H9 (cell line): ENCODE results near the gene CEACAM18. TPM values are rescaled to one million over a fixed set of nuclear protein-coding genes. Genes with fewer than 3 reads are reported as not detected.

ENCODE experiments used
- DNase-seq: peaks from one replicate; pipeline ENCODE4 v3.0.0-alpha.2; 2017
- H2AFZ ChIP-seq: one replicate; pipeline ENCODE4 v1.6.1; 2013; ENCODE audit warnings: mild to moderate bottlenecking, low read length, control low read depth, moderate library complexity
- H2AK5ac ChIP-seq: 2 replicates; pipeline ENCODE4 v1.6.1; 2013; ENCODE audit warnings: low read length, control low read depth, mixed read lengths; ENCODE audit not compliant: insufficient read length
- H2BK120ac ChIP-seq: one replicate; pipeline ENCODE4 v1.6.1; 2013; ENCODE audit warnings: low read depth, mild to moderate bottlenecking, low read length, control low read depth, inconsistent platforms; ENCODE audit not compliant: poor library complexity, severe bottlenecking
- H2BK12ac ChIP-seq: 2 replicates; pipeline ENCODE4 v1.6.1; 2013; ENCODE audit warnings: low read length, control low read depth, mixed read lengths, low read depth; ENCODE audit not compliant: insufficient read length
- H2BK15ac ChIP-seq: 2 replicates; pipeline ENCODE4 v1.6.1; 2013; ENCODE audit warnings: low read depth, low read length, control low read depth
- H2BK20ac ChIP-seq: one replicate; pipeline ENCODE4 v1.6.1; 2013; ENCODE audit warnings: low read depth, mild to moderate bottlenecking, low read length, control low read depth, inconsistent platforms; ENCODE audit not compliant: poor library complexity, severe bottlenecking
- H2BK5ac ChIP-seq: 2 replicates; pipeline ENCODE4 v1.6.1; 2013; ENCODE audit warnings: low read length, control low read depth, mixed read lengths; ENCODE audit not compliant: insufficient read length
- H3K14ac ChIP-seq: 2 replicates; pipeline ENCODE4 v1.6.1; 2013; ENCODE audit warnings: low read length, control low read depth; ENCODE audit not compliant: insufficient read depth
- H3K18ac ChIP-seq: 2 replicates; pipeline ENCODE4 v1.6.1; 2013; ENCODE audit warnings: low read depth, mild to moderate bottlenecking, mixed read lengths, low read length, control low read depth; ENCODE audit not compliant: insufficient read length
- H3K23ac ChIP-seq: 2 replicates; pipeline ENCODE4 v1.6.1; 2013; ENCODE audit warnings: low read length, control low read depth, mixed read lengths, low read depth; ENCODE audit not compliant: insufficient read length
- H3K23me2 ChIP-seq: 2 replicates; pipeline ENCODE4 v1.6.1; 2013; ENCODE audit warnings: low read depth, mild to moderate bottlenecking, mixed read lengths, low read length, control low read depth; ENCODE audit not compliant: insufficient read length, poor library complexity, severe bottlenecking
- H3K27ac ChIP-seq: 2 replicates; pipeline ENCODE4 v1.5.1; 2013; ENCODE audit warnings: low read length, control low read depth, mixed read lengths, low read depth; ENCODE audit not compliant: insufficient read length
- H3K27me3 ChIP-seq: 2 replicates; pipeline ENCODE4 v1.6.1; 2013; ENCODE audit warnings: low read length, control low read depth, inconsistent platforms; ENCODE audit not compliant: insufficient read depth
- H3K4ac ChIP-seq: 2 replicates; pipeline ENCODE4 v1.6.1; 2013; ENCODE audit warnings: low read depth, mild to moderate bottlenecking, control low read depth, inconsistent platforms, low read length, moderate library complexity
- H3K4me1 ChIP-seq: 2 replicates; pipeline ENCODE4 v1.6.1; 2013; ENCODE audit warnings: low read length, control low read depth, inconsistent platforms; ENCODE audit not compliant: insufficient read depth
- H3K4me2 ChIP-seq: 2 replicates; pipeline ENCODE4 v1.6.1; 2013; ENCODE audit warnings: low read length, control low read depth, mixed read lengths; ENCODE audit not compliant: insufficient read length, insufficient read depth
- H3K56ac ChIP-seq: 2 replicates; pipeline ENCODE4 v1.6.1; 2013; ENCODE audit warnings: low read depth, mild to moderate bottlenecking, mixed read lengths, low read length, control low read depth; ENCODE audit not compliant: insufficient read length
- H3K79me1 ChIP-seq: 2 replicates; pipeline ENCODE4 v1.6.1; 2013; ENCODE audit warnings: low read depth, mild to moderate bottlenecking, moderate library complexity, low read length, control low read depth, inconsistent platforms; ENCODE audit not compliant: insufficient read depth, poor library complexity, severe bottlenecking
- H3K79me2 ChIP-seq: 2 replicates; pipeline ENCODE4 v1.6.1; 2013; ENCODE audit warnings: low read length, control low read depth, inconsistent platforms; ENCODE audit not compliant: insufficient read depth
- H3K9ac ChIP-seq: 2 replicates; pipeline ENCODE4 v1.6.1; 2013; ENCODE audit warnings: low read length, control low read depth, mixed read lengths; ENCODE audit not compliant: insufficient read length; ENCODE audit errors: extremely low read depth
- H3K9me3 ChIP-seq: one replicate; pipeline ENCODE4 v1.6.1; 2013; ENCODE audit warnings: low read depth, low read length, inconsistent platforms; ENCODE audit not compliant: control insufficient read depth
- H3T11ph ChIP-seq: one replicate; pipeline ENCODE4 v1.6.1; 2013; ENCODE audit warnings: mild to moderate bottlenecking, low read length, control low read depth, inconsistent platforms
- H4K20me1 ChIP-seq: one replicate; pipeline ENCODE4 v1.6.1; 2013; ENCODE audit not compliant: control insufficient read depth, insufficient read length, insufficient read depth
- H4K5ac ChIP-seq: 2 replicates; pipeline ENCODE4 v1.6.1; 2013; ENCODE audit warnings: low read depth, mild to moderate bottlenecking, mixed read lengths, low read length, control low read depth; ENCODE audit not compliant: insufficient read length
- H4K8ac ChIP-seq: replicated peaks from 2 replicates; pipeline ENCODE4 v1.6.1; 2013; ENCODE audit warnings: low read length, control low read depth, mixed read lengths, low read depth; ENCODE audit not compliant: insufficient read length
- H4K91ac ChIP-seq: 2 replicates; pipeline ENCODE4 v1.6.1; 2013; ENCODE audit warnings: low read depth, mild to moderate bottlenecking, moderate library complexity, mixed read lengths, low read length, control low read depth; ENCODE audit not compliant: insufficient read length
- H3K27ac Mint-ChIP-seq, 3 experiments: 2 replicates in 2 of 3; 3 replicates in 1 of 3; pipeline ENCODE4 v1.8.0; 2020 to 2021; ENCODE audit warnings: mixed read lengths in 3 of 3, mild to moderate bottlenecking in 1 of 3, moderate library complexity in 1 of 3
- H3K27me3 Mint-ChIP-seq: 2 replicates; pipeline ENCODE4 v1.8.0; 2021; ENCODE audit warnings: low read depth, mild to moderate bottlenecking, moderate library complexity, mixed read lengths
- H3K36me3 Mint-ChIP-seq, 3 experiments: 2 replicates in 2 of 3; 3 replicates in 1 of 3; pipeline ENCODE4 v1.8.0; 2020 to 2021; ENCODE audit warnings: low read depth in 3 of 3, mixed read lengths in 3 of 3; ENCODE audit not compliant: insufficient read depth in 1 of 3
- H3K4me1 Mint-ChIP-seq, 2 experiments: 2 replicates each; pipeline ENCODE4 v1.8.0; 2020; ENCODE audit warnings: mixed read lengths in 2 of 2
- H3K4me3 Mint-ChIP-seq, 2 experiments: 2 replicates in 1 of 2; 3 replicates in 1 of 2; pipeline ENCODE4 v1.8.0; 2020 to 2021; ENCODE audit warnings: mild to moderate bottlenecking in 2 of 2, mixed read lengths in 2 of 2, moderate library complexity in 1 of 2
- H3K9me3 Mint-ChIP-seq, 2 experiments: 2 replicates in 1 of 2; 3 replicates in 1 of 2; pipeline ENCODE4 v1.8.0; 2020; ENCODE audit warnings: mild to moderate bottlenecking in 2 of 2, mixed read lengths in 2 of 2, moderate library complexity in 1 of 2
- CTCF ChIP-seq: fragments of 200-600 bp; sonication (generic); conservative IDR thresholded peaks from 3 replicates; pipeline ENCODE4 v1.8.0; 2021; ENCODE audit warnings: antibody characterized with exemption, mild to moderate bottlenecking
- WGBS: extraction: QIAGEN DNeasy Blood & Tissue Kit; methylation state at CpG from one replicate; pipeline ENCODE4 v1.1.7; 2013; ENCODE audit warnings: missing lambda C conversion rate, low lambda C conversion rate, mixed read lengths; ENCODE audit not compliant: insufficient read length; ENCODE audit errors: extremely low coverage; 5-methylcytosine and 5-hydroxymethylcytosine counted together
- total RNA-seq: library from RNA; stranded (reverse); gene quantifications from 2 replicates; pipeline ENCODE4 v1.2.1, GENCODE V29; 2021

Gene CEACAM18
- total RNA-seq, 1 experiment from 2014 or later, result not detected

- Histone ChIP-seq H3K14ac (no peak overlapping the region; the same call in 1 of the 2 replicates), H2BK20ac (no peak overlapping the region), H3K9me3 (no peaks in the 10 kb centered on the region), H2BK12ac (no peak overlapping the region), H4K20me1 (peaks cover 3% of the 10 kb centered on the region), H3K4ac (no peak overlapping the region), H3K18ac (no peak overlapping the region), H2AK5ac (no peak overlapping the region), H4K91ac (no peak overlapping the region), H3K4me1 (no peaks in the 10 kb centered on the region), H2BK15ac (no peak overlapping the region; the same call in 1 of the 2 replicates), H3K27ac (no peak overlapping the region), H3K23ac (no peak overlapping the region), H2AFZ (no peak overlapping the region), H2BK120ac (no peak overlapping the region), H3T11ph (no peak overlapping the region), H3K56ac (no peak overlapping the region), H3K27me3 (no peaks in the 10 kb centered on the region), H4K5ac (no peak overlapping the region), H2BK5ac (no peak overlapping the region), H3K79me2 (no peaks in the 10 kb centered on the region), H3K9ac (no peak overlapping the region), H3K79me1 (no peaks in the 10 kb centered on the region), H3K4me2 (no peak overlapping the region), H4K8ac (no peak overlapping the region), H3K23me2 (no peaks in the 10 kb centered on the region)
- TF ChIP-seq CTCF, result no peak
- Mint-ChIP-seq H3K4me3 (no peak overlapping the region), H3K27ac (no peak overlapping the region), H3K9me3 (peaks cover 29 to 76% of the 10 kb centered on the region in 2 experiments), H3K27me3 (peaks cover 51% of the 10 kb centered on the region), H3K36me3 (peaks cover 0 to 5% (median under 1%) of the 10 kb centered on the region in 3 experiments; a peak in 1 of 7 replicates), H3K4me1 (peaks cover 0 to 2% of the 10 kb centered on the region in 2 experiments; a peak in 1 of 4 replicates)
- DNase-seq, result no peak
- WGBS, result no CpG with 5 or more reads among the region's 13 CpGs
Observed at GRCh38 chr19:51448411-51449016, 29.8 kb upstream of the CEACAM18 start.
